Naive thymus-derived CD8-positive, alpha-beta T cell (primary cell): ENCODE measurements around the gene DDA1. TPM values are rescaled to one million over a fixed set of nuclear protein-coding genes. Genes with fewer than 3 reads are reported as not detected.
A peak's percentile ranks its signal among the peaks of the same experiment; 100 is the strongest.
"Not testable (repeated sequence)": the region's sequence is repeated elsewhere in the genome, so short reads cannot be mapped to it uniquely, and the experiment has no call there.

Source experiments
- ATAC-seq, 2 donors: fragments of 150-1000 bp; cut with Tn5 transposase in 1 of 2; sonication (Bioruptor Pico), chemical (Tn5 transposase) in 1 of 2; 1 replicate in 1 of 2; 2 replicates in 1 of 2; pipeline ENCODE4 v1.10.0; 2021; ENCODE audit warnings: mild to moderate bottlenecking in 2 of 2, moderate library complexity in 2 of 2
- POLR2A ChIA-PET: fragments of 350-600 bp; sonication (Branson Sonifier 250); formaldehyde crosslinking; loops from one replicate; lab custom pipeline; 2021; ENCODE audit warnings: antibody characterized with exemption; lab: Charles Lee
- DNase-seq, 10 donors: peaks; one replicate each; pipeline versions ENCODE4 v3.0.0 to v3.0.0-alpha.2; 2020 to 2022
- H3K27ac Mint-ChIP-seq, 10 donors: one replicate each; pipeline ENCODE4 v1.8.0; 2020 to 2022; ENCODE audit warnings: mild to moderate bottlenecking in 10 of 10, mixed read lengths in 10 of 10, moderate library complexity in 4 of 10, inconsistent platforms in 1 of 10
- H3K27me3 Mint-ChIP-seq, 5 donors: one replicate each; pipeline ENCODE4 v1.8.0; 2021 to 2022; ENCODE audit warnings: mixed read lengths in 5 of 5
- H3K36me3 Mint-ChIP-seq, 3 donors: one replicate each; pipeline ENCODE4 v1.8.0; 2020 to 2022; ENCODE audit warnings: mixed read lengths in 3 of 3, mild to moderate bottlenecking in 2 of 3, inconsistent platforms in 1 of 3
- H3K4me1 Mint-ChIP-seq, 4 donors: one replicate each; pipeline ENCODE4 v1.8.0; 2021 to 2022; ENCODE audit warnings: mixed read lengths in 4 of 4
- H3K4me3 Mint-ChIP-seq, 10 donors: one replicate each; pipeline ENCODE4 v1.8.0; 2020 to 2022; ENCODE audit warnings: mild to moderate bottlenecking in 10 of 10, mixed read lengths in 10 of 10, moderate library complexity in 6 of 10, inconsistent platforms in 1 of 10
- H3K9me3 Mint-ChIP-seq, 9 donors: one replicate each; pipeline ENCODE4 v1.8.0; 2020 to 2022; ENCODE audit warnings: mixed read lengths in 9 of 9, mild to moderate bottlenecking in 3 of 9, inconsistent platforms in 1 of 9, moderate library complexity in 1 of 9
- polyA plus RNA-seq, 3 donors: library from polyadenylated mRNA; unstranded; fragments of 300-500 nt; fragmentation: Illumina TruSeq; gene quantifications; one replicate each; pipeline ENCODE4 v1.2.3, GENCODE V29; 2021
- total RNA-seq, 8 experiments: library from RNA in 2 of 8; stranded (reverse) in 2 of 8; gene quantifications; one replicate each; pipeline ENCODE4 v1.2.3 and lab custom pipeline; 2021 to 2026

DDA1 gene
- total and polyA plus RNA-seq, 5 experiments from 2014 or later = 23.7 to 32.6 (median 31.2) TPM

DNA sequence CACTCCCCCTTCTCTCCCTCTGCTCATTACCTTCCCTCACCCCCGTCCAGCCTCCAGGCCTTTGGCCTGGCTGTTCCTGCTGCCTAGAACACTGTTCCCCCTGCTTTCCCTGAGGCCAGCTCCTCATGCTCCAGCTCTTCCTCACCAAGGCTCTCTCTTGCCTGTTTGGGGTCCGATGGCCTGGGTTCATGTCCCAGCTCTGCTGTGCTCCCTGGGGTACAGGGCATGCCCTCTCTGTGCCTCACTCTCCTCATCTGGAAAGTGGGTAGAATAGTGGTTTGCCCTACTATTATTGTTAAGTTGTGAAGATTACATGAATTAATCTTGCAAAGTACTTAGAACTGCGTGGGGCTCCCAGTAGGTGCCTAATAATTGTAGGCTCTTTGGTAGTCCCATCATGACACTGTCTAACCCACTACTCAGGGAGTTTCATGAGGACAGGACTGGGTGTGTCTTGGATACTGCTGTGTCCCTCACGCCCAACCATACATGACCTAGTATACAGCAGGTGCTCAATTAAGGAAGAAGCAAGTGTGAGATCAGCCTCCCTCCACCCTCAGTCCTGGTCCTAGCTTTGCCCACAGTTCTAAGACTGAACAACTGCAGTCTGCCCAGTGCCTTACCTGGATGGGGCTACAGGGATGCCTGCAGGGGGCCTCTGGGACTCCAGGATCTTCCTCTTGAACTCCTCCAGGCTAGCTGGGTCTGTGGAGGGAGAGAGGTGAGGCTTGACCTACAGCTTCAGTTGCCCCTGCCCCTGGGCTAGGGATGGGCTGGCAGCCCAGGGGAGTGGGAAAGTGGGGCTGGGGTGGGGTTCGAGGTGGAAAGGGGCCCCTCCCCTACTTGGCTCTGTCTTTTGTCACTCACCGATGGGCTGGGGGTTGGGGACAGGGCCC is 50.8 kb downstream of the DDA1 start:
- peaks cover 0 to 6% (median 1%) of the 10 kb centered on the region in 5 donors for H3K27me3 Mint-ChIP-seq
- no peak overlapping the region for H3K4me3 Mint-ChIP-seq
- POLR2A ChIA-PET = no interaction called here
- DNase-seq (no peak), ATAC-seq (no peak)
- no peaks in the 10 kb centered on the region for H3K9me3 Mint-ChIP-seq
- peak overlapping the region in 1 of 10 donors; percentile 66 for H3K27ac Mint-ChIP-seq
- H3K36me3 Mint-ChIP-seq = no peaks in the 10 kb centered on the region
- H3K4me1 Mint-ChIP-seq = peaks cover 0 to 4% (median 0%) of the 10 kb centered on the region in 4 donors

DNA sequence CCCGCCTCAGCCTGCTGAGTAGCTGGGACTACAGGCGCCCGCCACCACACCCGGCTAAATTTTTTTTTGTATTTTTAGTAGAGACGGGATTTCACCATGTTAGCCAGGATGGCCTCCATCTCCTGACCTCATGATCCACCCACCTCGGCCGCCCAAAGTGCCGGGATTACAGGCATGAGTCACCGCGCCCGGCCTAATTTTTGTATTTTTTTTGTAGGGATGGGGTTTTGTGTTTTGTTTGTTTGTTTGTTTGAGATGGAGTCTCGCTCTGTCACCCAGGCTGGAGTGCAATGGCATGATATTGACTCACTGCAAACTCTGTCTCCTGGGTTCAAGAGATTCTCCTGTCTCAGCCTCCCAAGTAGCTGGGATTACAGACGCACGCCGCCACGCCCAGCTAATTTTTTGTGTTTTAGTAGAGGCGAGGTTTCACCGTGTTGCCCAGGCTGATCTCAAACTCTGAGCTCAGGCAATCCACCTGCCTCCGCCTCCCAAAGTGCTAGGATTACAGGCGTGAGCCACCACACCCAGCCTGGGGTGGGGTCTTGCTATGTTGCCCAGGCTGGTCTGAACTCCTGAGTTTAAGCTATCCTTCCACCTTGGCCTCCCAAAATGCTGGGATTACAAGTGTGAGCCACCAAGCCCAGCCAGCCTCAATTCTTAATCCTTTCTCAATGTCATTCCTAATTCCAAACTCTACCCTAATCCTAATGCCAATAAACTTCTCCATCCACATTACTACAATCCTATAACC is 54.7 kb downstream of the DDA1 start:
- H3K27ac Mint-ChIP-seq, H3K9me3 Mint-ChIP-seq, H3K36me3 Mint-ChIP-seq, POLR2A ChIA-PET, H3K4me3 Mint-ChIP-seq, DNase-seq, H3K27me3 Mint-ChIP-seq, H3K4me1 Mint-ChIP-seq, ATAC-seq: not testable (repeated sequence)

DNA sequence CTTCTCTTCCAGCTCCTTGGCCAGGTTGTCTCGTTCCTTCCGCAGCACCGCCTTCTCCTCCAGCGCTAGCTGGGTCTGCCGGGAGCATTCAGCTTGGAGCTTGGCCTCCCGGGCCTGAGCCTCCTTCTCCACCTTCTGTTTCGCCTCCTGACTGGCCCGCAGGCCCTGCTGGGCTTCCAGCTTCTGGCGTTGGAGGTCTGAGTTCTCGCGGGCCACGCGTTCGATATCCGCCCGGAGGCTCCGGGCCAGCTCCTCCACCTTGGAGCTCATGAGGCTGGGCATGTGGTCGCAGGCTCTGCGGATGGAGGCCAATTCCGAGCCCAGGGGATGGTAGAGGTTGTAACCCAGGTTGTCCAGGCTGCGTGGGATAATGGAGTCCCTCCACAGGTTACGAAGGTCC is 56.0 kb downstream of the DDA1 start:
- Mint-ChIP-seq H3K9me3 (no peaks in the 10 kb centered on the region), H3K27ac (no peak overlapping the region), H3K4me1 (peaks cover 0 to 9% (median 3%) of the 10 kb centered on the region in 4 donors), H3K36me3 (no peaks in the 10 kb centered on the region), H3K4me3 (no peak overlapping the region), H3K27me3 (peaks cover 0 to 13% (median 6%) of the 10 kb centered on the region in 5 donors)
- ATAC-seq = no peak
- no peak for DNase-seq
- POLR2A ChIA-PET = no interaction called here

DNA sequence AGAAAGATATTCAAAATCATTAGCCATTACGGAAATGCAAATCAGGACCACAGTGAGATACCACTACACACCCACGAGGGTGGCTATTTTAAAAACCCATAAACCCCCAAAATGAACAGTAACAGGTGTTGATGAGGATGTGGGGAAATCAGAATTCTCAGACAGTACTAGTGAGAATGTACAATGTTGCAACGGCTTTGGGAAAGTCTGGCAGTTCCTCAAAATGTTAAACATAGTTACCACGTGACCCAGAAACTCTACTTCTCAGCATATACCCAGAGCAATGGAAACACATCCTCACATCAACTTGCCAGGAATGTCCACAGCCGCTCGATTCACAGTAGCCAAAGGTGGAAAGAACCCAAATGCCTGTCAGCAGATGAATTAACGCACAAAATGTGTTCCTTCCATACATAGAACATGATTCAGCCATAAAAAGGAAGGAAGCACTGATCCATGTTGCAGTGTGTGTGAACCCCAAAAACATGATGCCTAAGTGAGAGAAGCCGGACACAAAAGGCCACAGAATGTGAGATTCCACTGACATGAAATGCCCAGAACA is 60.7 kb downstream of the DDA1 start:
- POLR2A ChIA-PET = no interaction called here
- DNase-seq (no peak), ATAC-seq (no peak)
- Mint-ChIP-seq H3K4me3 (no peak overlapping the region), H3K4me1 (peaks cover 0 to 12% (median 2%) of the 10 kb centered on the region in 4 donors), H3K36me3 (no peaks in the 10 kb centered on the region), H3K27me3 (peaks cover 0 to 12% (median 5%) of the 10 kb centered on the region in 5 donors), H3K27ac (peak overlapping the region in 1 of 10 donors; percentile 8), H3K9me3 (no peaks in the 10 kb centered on the region)

Other genes with a start within 250 kb of the DDA1 start
- gene HAUS8, start 234.1 kb upstream of the DDA1 start, total RNA-seq = 10 to 100 TPM; 18.3 to 20.4 TPM
- 10 to 100 TPM in 1 of 3 donors, 1 to 10 TPM in 2; 5.3 to 11.9 (median 5.9) TPM for gene HAUS8, start 234.1 kb upstream of the DDA1 start, polyA plus RNA-seq
- 100 to 1,000 TPM; 169 to 171 TPM for gene MYO9B, start 233.8 kb upstream of the DDA1 start, total RNA-seq
- gene MYO9B, start 233.8 kb upstream of the DDA1 start, polyA plus RNA-seq = 10 to 100 TPM in 1 of 3 donors, 1 to 10 TPM in 2; 3.3 to 22.3 (median 8.0) TPM
- 10 to 100 TPM; 49.7 to 56.7 TPM for gene USE1, start 94.2 kb upstream of the DDA1 start, total RNA-seq
- gene USE1, start 94.2 kb upstream of the DDA1 start, polyA plus RNA-seq = 10 to 100 TPM; 50.4 to 69.0 (median 57.0) TPM
- gene OCEL1, start 83.3 kb upstream of the DDA1 start, total RNA-seq = 10 to 100 TPM; 38.9 to 42.3 TPM
- 10 to 100 TPM; 21.9 to 52.4 (median 40.1) TPM for gene OCEL1, start 83.3 kb upstream of the DDA1 start, polyA plus RNA-seq
- 1 to 10 TPM; 1.1 to 1.6 TPM for gene NR2F6, start 63.6 kb upstream of the DDA1 start, total RNA-seq
- 1 to 10 TPM in 2 of 3 donors, under 1 TPM in 1; 0.93 to 1.5 (median 1.3) TPM for gene NR2F6, start 63.6 kb upstream of the DDA1 start, polyA plus RNA-seq
- gene USHBP1, start 44.8 kb upstream of the DDA1 start, total RNA-seq = not detected
- gene USHBP1, start 44.8 kb upstream of the DDA1 start, polyA plus RNA-seq = not detected
- gene BABAM1, start 42.1 kb upstream of the DDA1 start, total RNA-seq = 100 to 1,000 TPM; 104 to 105 TPM
- gene BABAM1, start 42.1 kb upstream of the DDA1 start, polyA plus RNA-seq = 100 to 1,000 TPM; 102 to 106 (median 106) TPM
- gene ANKLE1, start 27.7 kb upstream of the DDA1 start, total RNA-seq = 1 to 10 TPM; 2.1 to 3.4 TPM
- gene ANKLE1, start 27.7 kb upstream of the DDA1 start, polyA plus RNA-seq = 1 to 10 TPM in 2 of 3 donors, under 1 TPM in 1; 0.05 to 1.4 (median 1.0) TPM
- gene ABHD8, start 6.1 kb upstream of the DDA1 start, total RNA-seq = 10 to 100 TPM; 10.4 TPM
- 1 to 10 TPM; 6.4 to 9.2 (median 9.0) TPM for gene ABHD8, start 6.1 kb upstream of the DDA1 start, polyA plus RNA-seq
- gene MRPL34, start 3.7 kb upstream of the DDA1 start, total RNA-seq = 10 to 100 TPM; 69.3 to 71.1 TPM
- gene MRPL34, start 3.7 kb upstream of the DDA1 start, polyA plus RNA-seq = 100 to 1,000 TPM; 216 to 221 (median 221) TPM
- gene ANO8, start 25.3 kb downstream of the DDA1 start, total RNA-seq = 10 to 100 TPM; 15.7 to 18.4 TPM
- gene ANO8, start 25.3 kb downstream of the DDA1 start, polyA plus RNA-seq = under 1 TPM; 0.08 to 0.29 (median 0.20) TPM
- 10 to 100 TPM; 51.4 to 55.6 TPM for gene GTPBP3, start 28.0 kb downstream of the DDA1 start, total RNA-seq
- gene GTPBP3, start 28.0 kb downstream of the DDA1 start, polyA plus RNA-seq = 10 to 100 TPM in 2 of 3 donors, 1 to 10 TPM in 1; 6.6 to 13.6 (median 10.3) TPM
- not detected for gene PLVAP, start 67.8 kb downstream of the DDA1 start, total RNA-seq
- not detected for gene PLVAP, start 67.8 kb downstream of the DDA1 start, polyA plus RNA-seq
- 1 to 10 TPM; 2.4 to 3.4 TPM for gene CCDC194, start 84.6 kb downstream of the DDA1 start, total RNA-seq
- gene CCDC194, start 84.6 kb downstream of the DDA1 start, polyA plus RNA-seq = not detected
- gene BST2, start 96.1 kb downstream of the DDA1 start, total RNA-seq = 10 to 100 TPM; 41.8 to 45.0 TPM
- gene BST2, start 96.1 kb downstream of the DDA1 start, polyA plus RNA-seq = 100 to 1,000 TPM; 132 to 178 (median 144) TPM
- 10 to 100 TPM; 28.1 to 30.0 TPM for gene MVB12A, start 110.5 kb downstream of the DDA1 start, total RNA-seq
- gene MVB12A, start 110.5 kb downstream of the DDA1 start, polyA plus RNA-seq = 10 to 100 TPM; 24.3 to 34.6 (median 31.0) TPM
- gene TMEM221, start 139.1 kb downstream of the DDA1 start, total RNA-seq = not detected
- gene TMEM221, start 139.1 kb downstream of the DDA1 start, polyA plus RNA-seq = under 1 TPM in 1 of 3 donors, not detected in 2; 0.13 TPM
- gene NXNL1, start 151.4 kb downstream of the DDA1 start, total RNA-seq = not detected
- not detected for gene NXNL1, start 151.4 kb downstream of the DDA1 start, polyA plus RNA-seq
- 10 to 100 TPM in 1 of 2 experiments, 1 to 10 TPM in 1; 9.4 to 10.9 TPM for gene SLC27A1, start 161.0 kb downstream of the DDA1 start, total RNA-seq
- gene SLC27A1, start 161.0 kb downstream of the DDA1 start, polyA plus RNA-seq = 10 to 100 TPM; 12.5 to 14.6 (median 13.8) TPM
- gene PGLS, start 202.1 kb downstream of the DDA1 start, total RNA-seq = 10 to 100 TPM; 78.8 to 82.6 TPM
- gene PGLS, start 202.1 kb downstream of the DDA1 start, polyA plus RNA-seq = 10 to 100 TPM; 68.9 to 73.4 (median 73.0) TPM
- 10 to 100 TPM; 63.8 to 64.6 TPM for gene COLGALT1, start 246.1 kb downstream of the DDA1 start, total RNA-seq
- gene COLGALT1, start 246.1 kb downstream of the DDA1 start, polyA plus RNA-seq = 10 to 100 TPM; 15.6 to 25.8 (median 17.1) TPM